Mammary epithelial cell (primary cell): ENCODE results near the gene MYOZ2.

Experiments
- EZH2 ChIP-seq: IDR thresholded peaks from 2 replicates; pipeline ENCODE4 v1.6.1; 2012; ENCODE audit warnings: low read length, inconsistent platforms, borderline replicate concordance
- TF ChIP-seq, protein P1 (sequence below), 2 donors: IDR thresholded peaks in 1 of 2; conservative IDR thresholded peaks in 1 of 2; 2 replicates each; pipeline ENCODE4 v1.5.1; 2011 to 2012; ENCODE audit warnings: inconsistent platforms in 2 of 2, low read length in 2 of 2, mild to moderate bottlenecking in 2 of 2, control low read depth in 1 of 2, low read depth in 1 of 2; ENCODE audit not compliant: insufficient read depth in 1 of 2; ENCODE audit errors: extremely low read depth in 1 of 2

DNA sequence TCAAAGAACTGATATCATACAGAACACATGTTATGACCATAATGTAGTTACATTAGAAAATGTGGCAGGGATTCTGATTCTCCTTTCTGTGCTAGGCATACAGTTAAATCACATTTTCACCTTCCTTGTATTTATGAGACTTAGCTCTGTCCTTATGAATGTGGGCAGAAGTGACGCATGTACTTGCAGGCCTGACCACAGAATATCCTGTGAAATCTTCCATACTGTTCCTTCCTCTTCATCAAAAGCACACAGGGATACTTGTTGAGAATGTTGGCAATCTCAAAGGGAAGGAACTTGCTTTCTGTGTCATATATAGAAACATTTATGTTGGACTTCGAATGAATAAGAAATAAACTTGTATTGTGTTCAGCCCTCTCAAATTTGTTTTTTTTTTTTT is 17.2 kb upstream of the MYOZ2 start:
- TF ChIP-seq EZH2: no peak
- TF ChIP-seq, protein P1, sequence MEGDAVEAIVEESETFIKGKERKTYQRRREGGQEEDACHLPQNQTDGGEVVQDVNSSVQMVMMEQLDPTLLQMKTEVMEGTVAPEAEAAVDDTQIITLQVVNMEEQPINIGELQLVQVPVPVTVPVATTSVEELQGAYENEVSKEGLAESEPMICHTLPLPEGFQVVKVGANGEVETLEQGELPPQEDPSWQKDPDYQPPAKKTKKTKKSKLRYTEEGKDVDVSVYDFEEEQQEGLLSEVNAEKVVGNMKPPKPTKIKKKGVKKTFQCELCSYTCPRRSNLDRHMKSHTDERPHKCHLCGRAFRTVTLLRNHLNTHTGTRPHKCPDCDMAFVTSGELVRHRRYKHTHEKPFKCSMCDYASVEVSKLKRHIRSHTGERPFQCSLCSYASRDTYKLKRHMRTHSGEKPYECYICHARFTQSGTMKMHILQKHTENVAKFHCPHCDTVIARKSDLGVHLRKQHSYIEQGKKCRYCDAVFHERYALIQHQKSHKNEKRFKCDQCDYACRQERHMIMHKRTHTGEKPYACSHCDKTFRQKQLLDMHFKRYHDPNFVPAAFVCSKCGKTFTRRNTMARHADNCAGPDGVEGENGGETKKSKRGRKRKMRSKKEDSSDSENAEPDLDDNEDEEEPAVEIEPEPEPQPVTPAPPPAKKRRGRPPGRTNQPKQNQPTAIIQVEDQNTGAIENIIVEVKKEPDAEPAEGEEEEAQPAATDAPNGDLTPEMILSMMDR (conservative IDR thresholded peaks at IDR 0.05 in 1 of 2, IDR thresholded peaks at IDR 0.05 in 1 of 2; ENCODE audit: extremely low read depth in 1 of 2, insufficient read depth in 1 of 2, low read depth in 1 of 2, low read length in 2 of 2): no peak
